Stimulated activated CD4-positive, alpha-beta T cell treated with anti-CD3 and anti-CD28 coated beads, TNF-alpha, amount 100 ng/mL, for 24 hours (primary cell): ENCODE measurements around the gene PGLYRP2.

Experiments
- DNase-seq, 3 experiments: peaks; one replicate each; pipeline ENCODE4 v3.0.0-alpha.2; 2020; ENCODE audit warnings: low read depth in 3 of 3

PGLYRP2 gene

DNA sequence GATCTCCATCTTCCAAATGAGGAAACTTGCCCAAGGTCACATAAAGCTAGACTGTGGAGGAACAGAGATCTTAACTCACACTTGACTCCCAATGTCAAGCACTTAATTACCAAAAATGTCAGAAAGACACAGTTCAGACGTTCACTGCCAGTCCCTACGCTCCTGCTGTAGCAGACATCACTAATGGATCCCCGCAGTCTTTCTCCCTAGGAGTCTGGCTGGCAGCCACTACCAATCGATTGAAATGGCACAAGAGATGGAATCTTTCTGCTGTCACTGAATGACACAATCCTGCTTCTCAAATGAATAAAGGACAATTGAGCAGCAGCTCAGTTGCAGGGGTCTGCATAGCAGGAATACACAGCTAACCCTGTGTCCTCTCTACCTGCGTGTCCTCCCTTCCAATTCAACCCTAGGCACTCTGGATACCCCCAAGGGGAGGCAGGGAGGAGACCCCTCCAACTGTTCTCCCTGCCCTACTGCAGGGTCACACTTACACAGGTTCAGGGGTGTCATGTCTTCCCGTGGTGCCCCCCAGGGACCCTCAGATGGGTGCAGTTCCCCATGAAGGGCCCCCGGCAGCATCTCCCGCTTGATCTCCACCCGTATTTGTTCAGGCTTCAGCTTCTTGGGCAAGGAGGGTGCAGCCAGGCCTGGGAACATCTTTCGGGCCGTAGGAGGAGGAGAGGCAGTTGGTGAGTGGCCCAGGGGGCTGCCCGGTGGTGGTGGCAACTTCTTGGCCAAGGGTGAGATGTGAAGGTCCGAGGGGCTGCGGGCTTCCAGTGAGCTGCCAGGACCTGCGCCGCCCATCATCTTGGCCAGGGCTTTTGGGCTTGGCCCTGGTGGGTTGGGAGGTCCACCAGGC lies 52.6 kb downstream of the PGLYRP2 start:
- DNase-seq: no peak

DNA sequence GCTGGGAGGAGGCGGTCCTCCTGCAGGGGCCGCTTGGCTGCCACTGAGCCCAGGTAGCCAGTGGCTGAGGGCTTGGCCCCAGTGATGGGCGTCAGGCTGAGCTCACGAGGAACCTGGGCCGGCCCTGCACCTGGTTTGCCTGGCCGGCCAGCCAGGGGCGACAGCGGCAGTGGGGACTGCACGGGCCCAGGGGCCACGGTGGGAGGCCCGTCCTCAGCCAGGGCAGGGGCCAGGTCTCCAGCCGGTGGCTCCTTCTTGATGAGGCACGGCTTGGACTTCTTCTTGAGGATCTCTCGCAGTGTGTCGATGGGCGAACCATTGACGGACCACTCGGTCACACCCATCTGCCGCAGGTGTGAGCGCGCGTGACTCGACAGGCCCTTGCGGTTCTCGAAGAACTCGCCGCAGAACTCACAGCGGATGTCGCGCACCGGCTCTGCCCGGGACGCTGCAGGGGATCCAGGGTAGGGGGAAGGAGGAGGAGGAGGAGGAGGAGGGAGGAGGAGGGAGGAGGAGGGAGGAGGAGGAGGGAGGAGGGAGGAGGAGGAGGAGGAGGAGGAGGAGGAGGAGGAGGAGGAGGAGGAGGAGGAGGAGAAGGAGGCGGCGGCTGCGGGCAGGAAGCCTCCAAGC lies 53.9 kb downstream of the PGLYRP2 start:
- DNase-seq: no peak

DNA sequence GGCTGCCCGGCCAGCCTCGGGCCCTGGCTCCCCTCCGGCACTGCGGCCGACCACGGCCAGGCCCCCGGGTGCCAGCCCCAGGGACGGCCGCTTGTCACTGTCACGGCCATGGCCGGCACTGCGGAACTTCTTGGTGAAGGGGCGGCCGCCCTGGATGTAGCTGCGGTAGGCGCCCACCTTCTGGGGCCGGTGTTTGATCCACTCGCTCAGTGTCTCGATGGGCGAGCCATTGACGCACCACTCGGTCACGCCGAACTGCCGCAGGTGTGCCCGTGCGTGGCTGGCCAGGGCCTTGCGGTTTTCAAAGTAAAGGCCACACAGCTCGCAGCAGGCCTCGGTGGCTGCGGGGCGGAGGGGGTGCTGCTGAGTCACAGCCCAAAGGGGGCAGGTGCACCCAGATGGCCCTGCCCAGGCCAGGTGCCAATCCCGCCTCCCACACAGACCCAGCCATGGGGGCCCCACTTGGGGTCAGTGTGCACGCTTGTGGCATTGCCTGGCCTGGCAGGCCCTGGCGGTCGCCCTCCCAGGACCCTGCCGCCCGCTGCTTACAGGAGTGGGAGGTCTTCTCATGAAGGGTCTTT lies 54.5 kb downstream of the PGLYRP2 start:
- no peak for DNase-seq

DNA sequence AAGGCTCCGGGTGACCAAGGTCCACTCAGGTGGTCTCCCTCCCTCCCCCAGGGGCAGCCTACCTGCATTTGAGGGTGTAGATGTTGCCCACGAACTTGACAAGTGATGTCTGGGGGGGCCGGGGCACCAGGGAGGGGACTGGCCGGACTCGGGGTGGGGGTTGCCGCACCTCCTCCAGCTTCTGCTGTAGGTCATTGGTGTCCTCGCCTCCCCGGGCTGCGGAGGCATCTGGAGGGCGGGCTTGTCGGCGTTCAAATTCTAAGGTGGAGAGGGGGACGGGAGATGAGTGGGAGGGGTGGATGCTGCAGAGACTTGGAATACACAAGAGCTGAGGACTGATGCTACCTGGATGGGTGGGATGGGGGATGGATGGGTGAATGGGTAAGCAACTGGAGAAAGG lies 55.2 kb downstream of the PGLYRP2 start:
- DNase-seq: no peak

DNA sequence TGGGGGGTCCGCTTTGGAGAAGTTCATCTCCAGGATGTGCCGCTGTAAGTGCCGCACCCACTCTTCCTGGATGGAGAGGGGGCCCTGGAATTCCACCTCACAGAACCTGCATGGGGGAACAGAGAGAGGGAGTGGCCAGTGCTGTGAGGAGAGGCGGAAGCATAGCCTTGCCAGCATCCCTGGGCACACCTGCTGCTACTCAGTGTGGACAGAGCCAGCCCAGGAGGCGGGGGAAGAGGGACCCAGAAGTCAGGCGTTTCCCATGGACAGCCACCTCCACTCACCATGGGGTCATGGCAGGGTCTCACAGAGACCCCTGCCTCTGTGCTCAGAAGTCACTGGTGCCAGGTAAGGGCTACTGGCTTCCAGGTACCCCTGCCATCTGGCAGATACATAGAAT lies 56.2 kb downstream of the PGLYRP2 start:
- no peak for DNase-seq

DNA sequence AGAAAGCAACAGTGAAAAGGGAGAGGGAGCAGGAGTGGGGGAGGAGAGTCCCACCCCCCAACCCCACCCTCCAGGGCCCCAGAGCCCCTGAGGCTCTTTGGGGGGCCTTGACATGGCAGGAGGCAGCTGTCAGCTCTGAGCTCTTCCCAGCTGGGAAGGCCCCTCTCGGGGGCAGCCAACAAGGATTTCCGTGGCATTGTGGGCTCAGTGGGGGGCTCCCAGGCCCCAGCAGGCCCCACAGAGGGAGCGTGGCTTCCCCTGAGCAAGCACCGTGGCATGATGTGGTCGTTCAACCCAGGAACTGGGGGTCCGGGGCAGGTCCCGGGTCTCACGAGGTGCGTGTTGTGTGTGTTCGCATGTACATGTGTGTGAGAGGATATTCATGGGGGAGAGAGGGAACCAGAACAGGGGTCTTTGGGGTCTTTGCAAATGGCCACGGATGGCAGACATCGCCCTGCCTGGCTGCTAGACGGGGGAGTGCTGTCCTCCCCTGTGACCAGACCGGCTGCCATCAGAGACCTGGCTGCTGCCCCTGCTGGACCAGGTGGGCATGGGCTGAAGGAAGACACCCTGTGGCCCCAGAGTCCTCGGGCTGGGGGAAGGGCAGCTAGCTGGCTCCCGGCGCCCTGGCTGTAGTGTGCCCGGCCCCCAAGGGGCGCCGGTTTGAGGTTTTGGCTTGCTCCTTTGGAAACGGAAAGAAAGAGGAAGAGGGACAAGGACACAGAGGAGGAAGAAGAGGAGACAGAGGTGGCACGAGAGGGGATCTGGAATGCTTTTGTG lies 56.8 kb downstream of the PGLYRP2 start:
- no peak for DNase-seq

DNA sequence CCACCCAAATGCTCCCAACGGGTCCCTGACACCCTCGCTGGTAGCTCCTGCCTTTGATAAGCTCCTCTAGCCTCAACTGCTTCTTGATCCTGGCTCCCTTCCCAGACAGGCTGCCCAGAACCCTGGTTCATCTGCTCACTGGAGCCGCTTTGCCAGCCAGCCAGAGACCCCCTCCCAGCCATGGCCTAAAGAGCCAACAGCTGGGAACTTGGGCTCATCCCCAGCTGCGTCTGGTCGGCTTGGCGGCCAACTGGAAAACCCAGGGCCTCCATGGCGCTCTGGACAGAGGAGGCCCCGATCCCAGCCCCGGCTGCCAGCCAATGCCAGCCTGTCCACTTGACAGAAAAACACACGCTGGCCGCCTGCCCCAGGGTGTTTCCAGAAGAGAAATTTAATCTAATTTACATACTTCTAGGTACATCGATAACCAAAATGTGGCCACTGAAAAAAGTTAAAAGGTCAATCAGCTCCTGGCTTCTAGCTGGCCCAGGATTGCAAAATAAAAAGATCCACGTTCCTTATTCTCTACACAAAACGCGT lies 57.5 kb downstream of the PGLYRP2 start:
- no peak for DNase-seq

DNA sequence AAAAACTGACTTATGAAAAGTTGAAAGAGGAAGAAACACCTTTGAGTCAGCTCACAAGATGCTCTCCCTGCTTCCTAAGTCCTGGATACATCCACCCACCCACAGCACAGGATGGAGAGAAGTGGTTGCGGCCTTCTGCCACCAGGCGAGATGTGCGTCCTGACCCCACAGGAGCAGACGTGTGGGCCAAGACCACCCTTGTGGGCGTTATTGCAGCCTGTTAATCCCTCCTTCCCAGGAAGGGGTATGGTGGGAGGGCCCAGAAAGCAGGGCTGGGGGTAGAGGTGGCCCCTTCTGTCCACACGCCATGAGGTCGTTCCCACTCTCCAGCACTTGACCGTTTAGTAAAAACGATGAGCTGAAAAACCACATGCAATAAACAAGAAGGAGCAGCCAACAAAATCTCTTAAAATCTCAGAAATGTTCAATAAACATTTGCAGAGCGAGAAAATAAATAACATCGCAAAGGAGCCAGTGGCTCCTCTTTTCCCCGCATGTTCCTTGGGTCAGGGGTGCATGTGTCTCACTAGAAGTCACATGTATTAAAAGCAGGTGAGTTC lies 58.1 kb downstream of the PGLYRP2 start:
- no peak for DNase-seq

DNA sequence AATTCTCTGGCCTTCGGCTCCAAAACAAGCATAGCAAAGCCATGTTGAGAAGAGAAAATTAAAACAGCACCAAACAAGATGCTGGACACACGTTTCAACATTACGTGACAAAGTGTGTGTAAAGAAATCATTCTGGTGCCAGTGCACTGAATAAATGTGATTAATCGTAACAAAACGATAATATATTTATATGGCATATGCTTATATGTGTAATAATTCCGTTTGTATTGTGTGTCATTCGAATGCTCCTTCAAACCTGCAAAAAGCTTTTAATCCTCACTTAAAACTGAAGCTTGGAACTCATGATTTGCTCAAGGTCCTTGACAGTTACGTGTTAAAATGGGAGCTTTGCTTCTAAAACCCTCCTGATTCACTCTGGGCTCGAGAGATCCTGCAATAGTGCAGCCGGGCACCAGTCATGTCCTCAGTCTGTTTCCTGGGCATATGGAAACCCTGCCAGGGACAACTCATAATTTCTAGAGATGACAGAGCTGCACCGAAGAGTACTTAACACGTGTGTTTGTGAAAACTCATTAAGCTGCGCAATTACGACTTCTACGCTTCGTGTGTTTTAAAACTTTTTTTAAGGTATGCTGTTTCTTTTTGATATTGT lies 59.8 kb downstream of the PGLYRP2 start:
- DNase-seq: no peak
